Breast epithelium (tissue), 4 donors: Measurements from ENCODE around the gene TSPEAR. TPM values are rescaled to one million over a fixed set of nuclear protein-coding genes. Genes with fewer than 3 reads are reported as not detected.
A peak's percentile ranks its signal among the peaks of the same experiment; 100 is the strongest.

Source experiments
- DNase-seq, 2 donors: peaks; one replicate each; pipeline ENCODE4 v3.0.0-alpha.2; 2019; ENCODE audit warnings: low spot score in 2 of 2
- H3K27ac ChIP-seq, 2 donors: fragments of 200-600 bp; sonication (generic) in 1 of 2; one replicate each; pipeline ENCODE4 v1.5.1; 2016 to 2019; ENCODE audit warnings: mild to moderate bottlenecking in 1 of 2
- H3K27me3 ChIP-seq, 2 donors: fragments of 200-600 bp; sonication (generic) in 1 of 2; one replicate each; pipeline versions ENCODE4 v1.5.1 to v1.6.0; 2017 to 2019; ENCODE audit warnings: control low read depth in 1 of 2, mild to moderate bottlenecking in 1 of 2
- H3K36me3 ChIP-seq: fragments of 200-600 bp; one replicate; pipeline ENCODE4 v1.5.1; 2019
- H3K4me1 ChIP-seq, 2 donors: fragments of 200-600 bp; sonication (generic); one replicate each; pipeline ENCODE4 v1.5.1; 2016 to 2019; ENCODE audit warnings: control low read depth in 1 of 2
- H3K4me3 ChIP-seq, 3 donors: fragments of 200-600 bp; sonication (generic); 1 replicate in 2 of 3; 2 replicates in 1 of 3; pipeline ENCODE4 v1.5.1; 2016 to 2019; ENCODE audit warnings: mild to moderate bottlenecking in 3 of 3, moderate library complexity in 2 of 3
- H3K9me3 ChIP-seq, 2 donors: fragments of 200-600 bp; sonication (generic) in 1 of 2; one replicate each; pipeline ENCODE4 v1.5.1; 2016 to 2019; ENCODE audit warnings: control low read depth in 1 of 2
- POLR2A ChIP-seq: fragments of 450-650 bp; IDR thresholded peaks from one replicate; pipeline ENCODE4 v1.6.1; 2016; ENCODE audit warnings: antibody characterized with exemption, mild to moderate bottlenecking, moderate library complexity
- POLR2AphosphoS5 ChIP-seq, 3 donors: sonication (generic); formaldehyde crosslinking; IDR thresholded peaks; one replicate each; pipeline ENCODE4 v1.6.1; 2017; ENCODE audit warnings: antibody characterized with exemption in 3 of 3
- intact Hi-C: fragments of 100-400 bp; cut with DNase I; formaldehyde crosslinking; loops from one replicate; pipeline ENCODE4 v1.15.1; 2023; ENCODE audit warnings: low total_unique reads
- total RNA-seq, 3 donors: library from RNA; depleted of rRNA; stranded (reverse); fragments of >200 nt; gene quantifications; one replicate each; pipeline ENCODE4 v1.1.0, GENCODE V29; 2016
- TF ChIP-seq, protein P1 (sequence below), 3 donors: fragments of 450-650 bp; IDR thresholded peaks; one replicate each; pipeline ENCODE4 v1.5.1; 2016 to 2017; ENCODE audit warnings: antibody characterized with exemption in 3 of 3, mild to moderate bottlenecking in 3 of 3, moderate library complexity in 3 of 3

TSPEAR gene
- total RNA-seq, 3 donors from 2014 or later, result 0.15 TPM; not detected in 2

DNA sequence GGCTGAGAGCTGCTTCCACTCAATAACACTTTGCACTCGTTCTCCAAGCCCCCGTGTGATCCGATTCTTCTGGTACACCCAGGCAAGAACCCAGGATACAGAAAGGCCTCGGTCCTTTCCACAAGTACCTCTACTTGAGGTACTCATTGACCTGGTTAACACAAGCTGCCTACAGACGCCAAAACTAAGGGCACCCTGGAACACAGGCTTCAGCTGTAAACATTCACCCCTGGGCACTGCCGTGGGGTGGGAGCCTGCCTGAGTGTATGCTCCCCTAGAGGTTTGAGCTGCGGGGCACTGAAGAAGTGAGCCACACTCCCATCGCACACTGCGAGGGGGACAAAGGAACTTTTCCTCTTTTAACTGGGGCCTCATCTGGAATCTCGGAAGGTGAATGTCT is 225.6 kb downstream of the TSPEAR start:
- TF ChIP-seq POLR2AphosphoS5 (IDR thresholded peaks at IDR 0.05) (no peak), POLR2A (no peak)
- intact Hi-C loops, result no loop called here
- DNase-seq, result no peak
- H3K27me3 ChIP-seq, result peaks cover 0 to 13% of the 10 kb centered on the region in 2 donors
- peaks cover 4% of the 10 kb centered on the region in 2 donors for H3K9me3 ChIP-seq
- H3K27ac ChIP-seq, result no peak overlapping the region
- no peaks in the 10 kb centered on the region for H3K4me1 ChIP-seq
- H3K4me3 ChIP-seq, result peak overlapping the region; percentile 11 to 31 (median 24)
- no peaks in the 10 kb centered on the region for H3K36me3 ChIP-seq

DNA sequence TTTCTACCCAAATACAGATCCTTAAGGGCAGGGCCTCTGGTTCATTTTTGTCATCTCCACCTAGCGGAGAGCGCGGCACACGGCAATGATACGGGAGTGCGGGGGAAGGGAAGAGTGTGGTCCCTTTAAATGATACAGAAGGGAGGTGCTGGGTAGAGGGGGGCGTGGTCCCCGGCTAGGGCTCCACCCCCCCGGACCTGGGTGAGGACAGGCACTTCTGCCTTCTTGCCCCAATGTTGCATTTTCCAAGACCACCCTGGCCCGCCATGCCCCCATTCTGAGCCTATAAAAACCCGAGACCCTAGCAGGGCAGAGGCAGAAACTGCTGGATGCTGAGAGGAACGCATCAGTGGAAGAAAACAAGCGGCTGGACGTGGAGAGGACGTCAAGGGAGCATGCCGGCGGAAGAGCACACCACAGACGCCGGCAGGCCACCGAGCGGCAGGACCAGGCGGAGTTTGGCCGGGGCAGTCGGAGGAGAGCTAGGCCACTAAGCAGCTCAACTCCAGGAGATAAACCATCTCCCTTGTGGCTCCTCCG is 226.0 kb downstream of the TSPEAR start:
- intact Hi-C loops, result no loop called here
- TF ChIP-seq POLR2A, result no peak
- H3K27ac ChIP-seq, result no peak overlapping the region
- no peaks in the 10 kb centered on the region for H3K36me3 ChIP-seq
- H3K4me1 ChIP-seq, result no peaks in the 10 kb centered on the region
- peak overlapping the region; percentile 11 to 31 (median 24) for H3K4me3 ChIP-seq
- H3K9me3 ChIP-seq, result peaks cover 4% of the 10 kb centered on the region in 2 donors
- no peak for DNase-seq
- H3K27me3 ChIP-seq, result peaks cover 0 to 13% of the 10 kb centered on the region in 2 donors

DNA sequence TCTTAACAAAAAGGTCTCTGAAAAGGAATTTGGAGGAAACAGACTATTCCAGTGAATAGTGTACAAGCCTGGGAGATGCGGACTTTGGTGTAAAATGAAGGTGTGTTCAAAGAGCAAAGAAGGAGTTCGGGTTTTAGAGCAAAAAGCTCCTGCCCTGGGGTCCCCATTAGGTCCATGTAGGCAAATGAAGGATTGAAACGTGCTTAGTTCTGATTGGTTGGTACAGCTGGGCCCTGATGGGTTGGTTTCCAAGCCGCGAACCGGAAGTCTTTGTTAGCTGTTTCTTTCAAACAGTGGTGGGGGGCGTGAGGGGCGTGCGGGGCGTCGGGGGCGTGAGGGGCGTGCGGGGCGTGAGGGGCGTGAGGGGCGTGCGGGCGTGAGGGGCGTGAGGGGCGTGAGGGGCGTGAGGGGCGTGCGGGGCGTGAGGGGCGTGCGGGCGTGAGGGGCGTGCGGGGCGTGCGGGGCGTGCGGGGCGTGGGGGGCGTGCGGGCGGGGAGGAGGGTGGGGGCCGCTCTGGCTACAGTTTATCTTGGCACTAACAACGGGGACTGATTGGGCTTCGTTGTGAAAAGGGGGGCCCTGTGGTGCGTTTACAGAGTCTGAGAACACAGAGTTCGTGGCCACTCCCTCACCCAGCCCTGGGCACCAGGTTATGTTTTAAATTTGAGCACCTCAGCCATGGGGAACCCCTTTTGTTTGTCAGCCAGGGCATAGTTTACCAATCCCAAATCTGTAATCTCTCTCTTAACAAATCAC is 226.7 kb downstream of the TSPEAR start:
- intact Hi-C loops, result no loop called here
- TF ChIP-seq POLR2A, result no peak
- TF ChIP-seq POLR2AphosphoS5 (IDR thresholded peaks at IDR 0.05), result no peak
- TF ChIP-seq, protein P1, sequence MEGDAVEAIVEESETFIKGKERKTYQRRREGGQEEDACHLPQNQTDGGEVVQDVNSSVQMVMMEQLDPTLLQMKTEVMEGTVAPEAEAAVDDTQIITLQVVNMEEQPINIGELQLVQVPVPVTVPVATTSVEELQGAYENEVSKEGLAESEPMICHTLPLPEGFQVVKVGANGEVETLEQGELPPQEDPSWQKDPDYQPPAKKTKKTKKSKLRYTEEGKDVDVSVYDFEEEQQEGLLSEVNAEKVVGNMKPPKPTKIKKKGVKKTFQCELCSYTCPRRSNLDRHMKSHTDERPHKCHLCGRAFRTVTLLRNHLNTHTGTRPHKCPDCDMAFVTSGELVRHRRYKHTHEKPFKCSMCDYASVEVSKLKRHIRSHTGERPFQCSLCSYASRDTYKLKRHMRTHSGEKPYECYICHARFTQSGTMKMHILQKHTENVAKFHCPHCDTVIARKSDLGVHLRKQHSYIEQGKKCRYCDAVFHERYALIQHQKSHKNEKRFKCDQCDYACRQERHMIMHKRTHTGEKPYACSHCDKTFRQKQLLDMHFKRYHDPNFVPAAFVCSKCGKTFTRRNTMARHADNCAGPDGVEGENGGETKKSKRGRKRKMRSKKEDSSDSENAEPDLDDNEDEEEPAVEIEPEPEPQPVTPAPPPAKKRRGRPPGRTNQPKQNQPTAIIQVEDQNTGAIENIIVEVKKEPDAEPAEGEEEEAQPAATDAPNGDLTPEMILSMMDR (IDR thresholded peaks at IDR 0.05), result no peak
- Histone ChIP-seq H3K36me3 (no peaks in the 10 kb centered on the region), H3K9me3 (peaks cover 4% of the 10 kb centered on the region in 2 donors), H3K4me3 (no peak overlapping the region), H3K27ac (no peak overlapping the region), H3K27me3 (peaks cover 0 to 13% of the 10 kb centered on the region in 2 donors), H3K4me1 (no peaks in the 10 kb centered on the region)
- DNase-seq, result no peak

GRCh38 chr21:44483288-44484237 is 227.8 kb downstream of the TSPEAR start:
- no peak overlapping the region for H3K4me3 ChIP-seq
- peaks cover 0 to 13% of the 10 kb centered on the region in 2 donors for H3K27me3 ChIP-seq
- no peaks in the 10 kb centered on the region for H3K36me3 ChIP-seq
- no peak for DNase-seq
- H3K27ac ChIP-seq, result no peak overlapping the region
- TF ChIP-seq POLR2A (no peak), POLR2AphosphoS5 (IDR thresholded peaks at IDR 0.05) (no peak)
- TF ChIP-seq, protein P1 (IDR thresholded peaks at IDR 0.05), result no peak
- H3K9me3 ChIP-seq, result peaks cover 4% of the 10 kb centered on the region in 2 donors
- H3K4me1 ChIP-seq, result no peaks in the 10 kb centered on the region
- intact Hi-C loops, result no loop called here

- Histone ChIP-seq H3K27me3 (peaks cover 0 to 13% of the 10 kb centered on the region in 2 donors), H3K9me3 (peaks cover 0 to under 1% of the 10 kb centered on the region in 2 donors), H3K4me3 (no peak overlapping the region), H3K36me3 (no peaks in the 10 kb centered on the region), H3K27ac (no peak overlapping the region), H3K4me1 (no peaks in the 10 kb centered on the region)
- TF ChIP-seq POLR2AphosphoS5 (IDR thresholded peaks at IDR 0.05), result no peak
- no peak for TF ChIP-seq POLR2A
- TF ChIP-seq, protein P1 (IDR thresholded peaks at IDR 0.05), result no peak
- DNase-seq, result no peak
- intact Hi-C loops, result no loop called here
Measured at GRCh38 chr21:44482581-44483287, 228.6 kb downstream of the TSPEAR start.
